ENCODE data around the gene MC1R.

The MC1R gene

DNA sequence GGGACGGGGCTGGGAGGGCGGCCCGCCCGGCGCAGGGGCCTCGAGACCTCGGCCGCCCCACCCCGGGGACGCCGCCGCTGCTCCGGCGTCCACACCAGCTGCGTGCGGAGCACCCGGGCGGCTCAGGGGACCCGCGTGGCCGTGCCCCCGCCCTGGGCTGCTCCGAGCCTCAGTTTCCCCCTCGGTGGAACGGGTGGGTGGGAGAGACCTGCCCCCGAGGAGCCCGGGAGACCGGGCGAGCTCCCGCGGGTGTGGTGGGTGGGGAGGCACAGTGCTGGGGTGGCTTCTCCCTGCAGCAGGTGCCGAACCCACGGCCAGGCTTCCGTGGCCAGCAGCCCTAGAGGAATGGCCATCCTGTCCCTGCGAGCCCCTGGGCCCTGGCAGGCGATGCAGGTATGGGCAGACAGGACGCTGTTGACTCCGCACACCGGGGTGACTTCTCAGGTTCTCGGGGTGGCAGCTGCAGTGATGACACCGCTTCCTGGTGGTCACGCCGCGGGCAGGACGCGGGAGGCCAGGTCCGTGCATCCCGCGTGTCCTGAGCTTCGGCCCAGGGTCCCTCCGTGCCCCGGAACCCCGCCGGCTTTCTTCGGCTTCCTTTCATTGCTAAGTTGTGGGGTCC, 30.6 kb downstream of the MC1R start:
- peak overlapping the region; percentile 19 to 82 (median 69) for H3K4me3 ChIP-seq (ENCODE audit: control insufficient read depth in 1 of 7, extremely low read depth in 1 of 7, insufficient read depth in 4 of 7, low read depth in 2 of 7, low read length in 6 of 7)
- CTCF ChIA-PET: interaction anchor here (0.6 to 1.4 kb wide), 3 partner anchors 16 to 20 kb away, joined by 3 to 6 read pairs (median 4); no protein-coding TSS in a partner anchor
- peaks cover 0 to 28% (median 16%) of the 10 kb centered on the region in 4 experiments for H3K4me1 ChIP-seq (ENCODE audit: control extremely low read depth in 1 of 4, control insufficient read depth in 4 of 4, insufficient read depth in 4 of 4, low read length in 3 of 4)
- DNase-seq: peak in 1 of 3 donors; percentile 5
- H3K36me3 ChIP-seq (ENCODE audit: control insufficient read depth in 4 of 4, insufficient read depth in 4 of 4, low read length in 3 of 4): peaks cover 0 to under 1% (median 0%) of the 10 kb centered on the region in 4 experiments
- no peak overlapping the region for H3K27ac ChIP-seq (ENCODE audit: insufficient read depth in 1 of 2, low read depth in 1 of 2, low read length in 2 of 2, poor library complexity in 1 of 2, severe bottlenecking in 2 of 2)
- 18% methylated on average over 41 of the region's 55 CpGs for WGBS (ENCODE audit: insufficient coverage)
- no peaks in the 10 kb centered on the region for H3K9me3 ChIP-seq (ENCODE audit: control extremely low read depth in 1 of 5, control insufficient read depth in 4 of 5, insufficient read depth in 2 of 5, low read depth in 1 of 5, low read length in 4 of 5)
- POLR2A ChIA-PET: no interaction called here
- peaks cover 0 to 37% (median 9%) of the 10 kb centered on the region in 5 experiments for H3K27me3 ChIP-seq (replicated peaks in 2 of 5; ENCODE audit: control insufficient read depth in 4 of 5, insufficient read depth in 5 of 5, low read length in 4 of 5)

DNA sequence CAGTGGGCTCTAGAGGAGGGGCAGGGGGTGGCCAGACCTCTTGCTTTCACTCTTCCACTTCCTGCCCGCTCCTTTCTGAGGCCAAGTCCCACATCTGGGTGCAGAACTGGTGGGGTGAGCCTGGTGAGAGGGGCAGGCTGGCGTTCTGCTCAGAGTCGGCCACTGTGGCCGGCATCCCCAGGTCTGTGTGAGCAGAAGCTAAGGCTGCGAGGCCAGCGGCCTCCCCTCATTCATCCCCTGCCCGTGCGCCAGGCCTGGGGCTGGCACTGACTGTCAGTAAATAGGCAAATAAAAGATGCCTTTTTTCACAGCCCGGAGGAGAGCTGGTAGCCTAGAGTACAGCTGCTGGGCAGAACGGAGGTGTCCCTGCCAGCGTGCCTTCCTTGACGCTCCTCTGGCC, 31.1 kb downstream of the MC1R start:
- POLR2A ChIA-PET: no interaction called here
- H3K36me3 ChIP-seq (ENCODE audit: control insufficient read depth in 4 of 4, insufficient read depth in 4 of 4, low read length in 3 of 4): peaks cover 0 to 4% (median 1%) of the 10 kb centered on the region in 4 experiments
- 97% methylated on average over 11 of the region's 12 CpGs for WGBS (ENCODE audit: insufficient coverage)
- H3K27ac ChIP-seq (ENCODE audit: insufficient read depth in 1 of 2, low read depth in 1 of 2, low read length in 2 of 2, poor library complexity in 1 of 2, severe bottlenecking in 2 of 2): no peak overlapping the region
- peaks cover 0 to 34% (median 9%) of the 10 kb centered on the region in 5 experiments for H3K27me3 ChIP-seq (replicated peaks in 2 of 5; ENCODE audit: control insufficient read depth in 4 of 5, insufficient read depth in 5 of 5, low read length in 4 of 5)
- peaks cover 0 to 28% (median 16%) of the 10 kb centered on the region in 4 experiments for H3K4me1 ChIP-seq (ENCODE audit: control extremely low read depth in 1 of 4, control insufficient read depth in 4 of 4, insufficient read depth in 4 of 4, low read length in 3 of 4)
- CTCF ChIA-PET: interaction anchor here (0.6 to 1.4 kb wide), 6 partner anchors 15 to 40 kb away, joined by 3 to 6 read pairs (median 4); partner anchors contain the start of gene MC1R
- DNase-seq: no peak
- no peaks in the 10 kb centered on the region for H3K9me3 ChIP-seq (ENCODE audit: control extremely low read depth in 1 of 5, control insufficient read depth in 4 of 5, insufficient read depth in 2 of 5, low read depth in 1 of 5, low read length in 4 of 5)
- peak overlapping the region in 5 of 7 experiments; percentile 51 to 82 (median 69) for H3K4me3 ChIP-seq (ENCODE audit: control insufficient read depth in 1 of 7, extremely low read depth in 1 of 7, insufficient read depth in 4 of 7, low read depth in 2 of 7, low read length in 6 of 7)

DNA sequence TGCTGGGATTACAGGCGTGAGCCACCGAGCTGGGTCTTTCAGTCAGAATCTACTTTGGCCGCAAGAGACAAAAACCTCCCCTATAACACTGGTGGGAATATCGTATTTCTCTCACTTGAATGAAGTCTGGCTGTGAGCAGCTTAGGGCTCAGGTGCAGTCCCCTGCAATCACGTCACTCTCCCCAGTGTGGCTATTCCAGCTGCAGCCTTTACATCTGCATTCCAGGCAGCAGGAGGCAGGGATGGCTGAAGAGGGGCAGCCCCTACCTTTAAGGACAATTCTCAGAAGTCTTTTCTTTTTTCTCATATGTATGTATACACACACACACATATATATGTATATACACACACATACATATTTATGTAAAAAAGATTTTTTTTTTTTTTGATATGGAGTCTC, 32.8 kb downstream of the MC1R start:
- peaks cover 0 to 32% (median 16%) of the 10 kb centered on the region in 4 experiments for H3K4me1 ChIP-seq (ENCODE audit: control extremely low read depth in 1 of 4, control insufficient read depth in 4 of 4, insufficient read depth in 4 of 4, low read length in 3 of 4)
- POLR2A ChIA-PET: no interaction called here

GRCh38 chr16:89952049-89952448, 33.4 kb downstream of the MC1R start:
- peaks cover 0 to 37% (median 17%) of the 10 kb centered on the region in 4 experiments for H3K4me1 ChIP-seq (ENCODE audit: control extremely low read depth in 1 of 4, control insufficient read depth in 4 of 4, insufficient read depth in 4 of 4, low read length in 3 of 4)
- ChIA-PET CTCF (interaction anchor here (1.0 kb wide), 1 partner anchor 9 kb away, joined by 3 read pairs; no protein-coding TSS in a partner anchor), POLR2A (no interaction called here)
- no peak for DNase-seq
- H3K36me3 ChIP-seq (ENCODE audit: control insufficient read depth in 4 of 4, insufficient read depth in 4 of 4, low read length in 3 of 4): peaks cover 0 to 11% (median 2%) of the 10 kb centered on the region in 4 experiments
- H3K9me3 ChIP-seq (ENCODE audit: control extremely low read depth in 1 of 5, control insufficient read depth in 4 of 5, insufficient read depth in 2 of 5, low read depth in 1 of 5, low read length in 4 of 5): no peaks in the 10 kb centered on the region
- peaks cover 0 to 15% (median 7%) of the 10 kb centered on the region in 5 experiments for H3K27me3 ChIP-seq (replicated peaks in 2 of 5; ENCODE audit: control insufficient read depth in 4 of 5, insufficient read depth in 5 of 5, low read length in 4 of 5)
- H3K27ac ChIP-seq (ENCODE audit: insufficient read depth in 1 of 2, low read depth in 1 of 2, low read length in 2 of 2, poor library complexity in 1 of 2, severe bottlenecking in 2 of 2): no peak overlapping the region
- no peak overlapping the region for H3K4me3 ChIP-seq (ENCODE audit: control insufficient read depth in 1 of 7, extremely low read depth in 1 of 7, insufficient read depth in 4 of 7, low read depth in 2 of 7, low read length in 6 of 7)
- 97% methylated on average over 12 of the region's 12 CpGs for WGBS (ENCODE audit: insufficient coverage)

More for the DNA sequence above, 32.8 kb downstream of the MC1R start:
- DNase-seq: no peak
- H3K9me3 ChIP-seq (ENCODE audit: control extremely low read depth in 1 of 5, control insufficient read depth in 4 of 5, insufficient read depth in 2 of 5, low read depth in 1 of 5, low read length in 4 of 5): no peaks in the 10 kb centered on the region
- CTCF ChIA-PET: interaction anchor here (1.1 kb wide), 1 partner anchor 11 kb away, joined by 3 read pairs; no protein-coding TSS in a partner anchor
- H3K36me3 ChIP-seq (ENCODE audit: control insufficient read depth in 4 of 4, insufficient read depth in 4 of 4, low read length in 3 of 4): peaks cover 0 to 11% (median 2%) of the 10 kb centered on the region in 4 experiments
- H3K27ac ChIP-seq (ENCODE audit: insufficient read depth in 1 of 2, low read depth in 1 of 2, low read length in 2 of 2, poor library complexity in 1 of 2, severe bottlenecking in 2 of 2): no peak overlapping the region
- H3K4me3 ChIP-seq (ENCODE audit: control insufficient read depth in 1 of 7, extremely low read depth in 1 of 7, insufficient read depth in 4 of 7, low read depth in 2 of 7, low read length in 6 of 7): no peak overlapping the region
- peaks cover 0 to 19% (median 9%) of the 10 kb centered on the region in 5 experiments for H3K27me3 ChIP-seq (replicated peaks in 2 of 5; ENCODE audit: control insufficient read depth in 4 of 5, insufficient read depth in 5 of 5, low read length in 4 of 5)
- WGBS (ENCODE audit: insufficient coverage): 97% methylated on average over 4 of the region's 5 CpGs

- CTCF ChIA-PET: interaction anchor here (1.0 kb wide), 1 partner anchor 8 kb away, joined by 3 read pairs; no protein-coding TSS in a partner anchor
- POLR2A ChIA-PET: interaction anchor here (0.5 to 1.4 kb wide), 2 partner anchors 17 to 118 kb away, joined by 3 to 6 read pairs; no protein-coding TSS in a partner anchor
- Histone ChIP-seq H3K4me1 (ENCODE audit: control extremely low read depth in 1 of 4, control insufficient read depth in 4 of 4, insufficient read depth in 4 of 4, low read length in 3 of 4) (peaks cover 0 to 43% (median 16%) of the 10 kb centered on the region in 4 experiments), H3K27me3 (replicated peaks in 2 of 5; ENCODE audit: control insufficient read depth in 4 of 5, insufficient read depth in 5 of 5, low read length in 4 of 5) (peaks cover 0 to 11% (median 3%) of the 10 kb centered on the region in 5 experiments), H3K9me3 (ENCODE audit: control extremely low read depth in 1 of 5, control insufficient read depth in 4 of 5, insufficient read depth in 2 of 5, low read depth in 1 of 5, low read length in 4 of 5) (no peaks in the 10 kb centered on the region), H3K4me3 (ENCODE audit: control insufficient read depth in 1 of 7, extremely low read depth in 1 of 7, insufficient read depth in 4 of 7, low read depth in 2 of 7, low read length in 6 of 7) (no peak overlapping the region), H3K36me3 (ENCODE audit: control insufficient read depth in 4 of 4, insufficient read depth in 4 of 4, low read length in 3 of 4) (peaks cover 0 to 12% (median 7%) of the 10 kb centered on the region in 4 experiments), H3K27ac (ENCODE audit: insufficient read depth in 1 of 2, low read depth in 1 of 2, low read length in 2 of 2, poor library complexity in 1 of 2, severe bottlenecking in 2 of 2) (no peak overlapping the region)
- no peak for DNase-seq
- 100% methylated on average over 4 of the region's 6 CpGs for WGBS (ENCODE audit: insufficient coverage)
Measured at GRCh38 chr16:89952551-89952950, 33.9 kb downstream of the MC1R start.

DNA sequence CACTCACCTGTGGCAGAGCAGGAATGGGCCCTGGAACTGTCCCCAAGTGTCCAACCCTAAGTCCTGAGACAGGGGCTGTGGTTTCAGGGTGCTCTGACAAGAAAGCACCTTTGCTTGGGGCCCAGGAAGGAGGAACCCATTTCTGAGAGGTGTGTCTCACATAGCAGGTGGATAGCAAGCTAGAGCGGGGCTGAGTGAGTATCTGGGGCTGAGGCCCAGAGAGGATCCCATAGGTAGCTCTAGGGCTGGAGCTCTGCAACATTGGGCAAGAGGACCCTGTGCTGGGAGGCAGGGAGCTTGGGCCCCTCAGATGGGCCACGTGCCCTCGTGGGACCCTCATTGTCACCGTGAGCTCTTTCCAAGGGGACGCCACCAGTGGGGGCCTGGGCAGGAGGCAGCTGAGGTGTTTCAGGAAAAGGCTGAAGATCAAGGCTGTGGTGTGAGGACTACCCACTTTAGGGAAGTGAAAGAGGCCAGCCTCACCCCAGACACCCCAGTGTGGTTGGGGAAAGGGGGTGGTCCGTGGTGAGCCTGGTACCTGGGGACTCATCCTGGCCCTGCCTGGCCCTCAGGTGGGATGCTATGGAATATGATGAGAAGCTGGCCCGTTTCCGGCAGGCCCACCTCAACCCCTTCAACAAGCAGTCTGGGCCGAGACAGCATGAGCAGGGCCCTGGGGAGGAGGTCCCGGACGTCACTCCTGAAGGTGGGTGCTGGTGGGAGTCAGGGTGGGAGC, 35.2 kb downstream of the MC1R start:
- peaks cover 0 to 4% (median 0%) of the 10 kb centered on the region in 5 experiments for H3K27me3 ChIP-seq (replicated peaks in 2 of 5; ENCODE audit: control insufficient read depth in 4 of 5, insufficient read depth in 5 of 5, low read length in 4 of 5)
- H3K9me3 ChIP-seq (ENCODE audit: control extremely low read depth in 1 of 5, control insufficient read depth in 4 of 5, insufficient read depth in 2 of 5, low read depth in 1 of 5, low read length in 4 of 5): no peaks in the 10 kb centered on the region
- H3K4me1 ChIP-seq (ENCODE audit: control extremely low read depth in 1 of 4, control insufficient read depth in 4 of 4, insufficient read depth in 4 of 4, low read length in 3 of 4): peaks cover 0 to 35% (median 10%) of the 10 kb centered on the region in 4 experiments
- WGBS (ENCODE audit: insufficient coverage): 92% methylated on average over 10 of the region's 11 CpGs
- DNase-seq: no peak
- ChIA-PET POLR2A (interaction anchor here (1.4 kb wide), 1 partner anchor 16 kb away, joined by 3 read pairs; no protein-coding TSS in a partner anchor), CTCF (interaction anchor here (0.9 kb wide), 1 partner anchor 16 kb away, joined by 4 read pairs; no protein-coding TSS in a partner anchor)
- peaks cover 0 to 24% (median 17%) of the 10 kb centered on the region in 4 experiments for H3K36me3 ChIP-seq (ENCODE audit: control insufficient read depth in 4 of 4, insufficient read depth in 4 of 4, low read length in 3 of 4)
- H3K27ac ChIP-seq (ENCODE audit: insufficient read depth in 1 of 2, low read depth in 1 of 2, low read length in 2 of 2, poor library complexity in 1 of 2, severe bottlenecking in 2 of 2): no peak overlapping the region
- no peak overlapping the region for H3K4me3 ChIP-seq (ENCODE audit: control insufficient read depth in 1 of 7, extremely low read depth in 1 of 7, insufficient read depth in 4 of 7, low read depth in 2 of 7, low read length in 6 of 7)

Measured in common myeloid progenitor, CD34-positive (primary cell).